ENCODE data around the gene NAA80.

- TF ChIP-seq CTCF (IDR thresholded peaks at IDR 0.05; ENCODE audit: low read depth, low read length, poor library complexity, severe bottlenecking) (no peak), EZH2phosphoT487 (IDR thresholded peaks at IDR 0.05; ENCODE audit: borderline replicate concordance, low read length) (no peak)
Measured at GRCh38 chr3:50323614-50324199, 24.5 kb upstream of the NAA80 start.

Data from DOHH2 (cell line).